Hepatic stellate cell (primary cell): Measurements from ENCODE around the gene DLG2.
"Not testable (repeated sequence)": the region's sequence is repeated elsewhere in the genome, so short reads cannot be mapped to it uniquely, and the experiment has no call there.

ENCODE experiments used
- DNase-seq: peaks from one replicate; pipeline ENCODE4 v3.0.0; 2011; ENCODE audit warnings: low spot score

The DLG2 gene

DNA sequence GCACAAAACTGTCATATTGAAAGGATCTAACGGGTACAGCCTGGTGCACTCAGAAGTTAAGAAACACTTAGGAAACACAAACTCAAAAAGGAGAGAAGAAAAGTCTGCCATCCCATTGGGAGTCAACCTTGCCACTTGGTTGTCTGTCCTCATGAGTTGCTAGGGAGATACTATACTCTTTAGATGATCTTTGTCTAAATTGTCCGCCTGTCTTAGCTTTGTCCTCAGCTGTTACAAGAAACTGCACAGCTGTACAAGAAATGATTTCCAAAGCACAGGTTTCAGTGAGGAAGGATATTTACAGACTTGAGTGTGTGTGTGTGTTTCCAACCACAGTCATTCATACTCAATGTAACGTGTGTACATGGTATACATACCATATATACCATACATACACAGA, 2171.8 kb downstream of the DLG2 start:
- DNase-seq, result no peak

DNA sequence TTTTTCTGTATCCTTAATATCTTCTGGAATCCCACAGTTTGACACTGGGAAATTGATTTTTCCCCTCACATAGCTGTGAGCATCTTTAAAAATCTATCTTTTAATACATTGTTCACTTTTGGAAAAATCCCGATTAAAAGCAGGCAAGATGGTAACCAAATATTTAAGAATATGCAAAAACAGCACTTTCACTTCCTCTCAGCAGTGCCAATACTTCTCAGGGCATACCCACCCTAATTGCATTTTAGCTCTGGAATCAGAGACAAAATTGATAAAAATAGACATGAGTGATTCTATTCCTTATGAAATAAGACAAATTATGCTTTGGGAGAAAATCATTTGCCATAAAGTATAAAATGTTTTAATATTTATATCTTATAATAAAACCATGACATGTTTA, 2172.5 kb downstream of the DLG2 start:
- DNase-seq, result no peak

DNA sequence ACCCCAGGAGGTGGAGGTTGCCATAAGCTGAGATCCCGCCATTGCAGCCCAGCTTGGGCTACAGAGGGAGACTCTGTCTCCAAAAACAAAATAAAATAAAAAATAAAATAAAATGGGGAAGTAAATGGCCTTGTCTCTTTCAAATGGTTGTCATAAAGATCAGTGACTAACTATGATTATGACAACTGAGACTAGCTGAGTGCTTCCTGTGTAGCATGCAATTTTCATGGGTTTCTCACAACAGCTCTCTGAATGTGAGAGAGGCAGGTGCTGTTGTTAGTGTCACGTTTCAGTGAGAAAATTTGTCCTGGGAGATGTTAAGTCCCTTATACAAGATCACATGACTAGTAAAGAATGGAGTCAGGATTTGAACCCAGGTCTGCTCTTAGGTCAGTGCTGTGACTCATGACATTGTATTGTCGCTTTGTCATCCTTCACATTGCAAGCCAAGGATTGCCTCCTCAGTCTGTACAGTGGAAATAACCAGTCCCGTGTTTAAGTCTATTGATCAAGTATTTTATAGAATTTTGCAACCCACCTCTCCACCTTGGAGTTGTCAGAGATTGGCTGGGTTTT, 2177.7 kb downstream of the DLG2 start:
- DNase-seq, result no peak

DNA sequence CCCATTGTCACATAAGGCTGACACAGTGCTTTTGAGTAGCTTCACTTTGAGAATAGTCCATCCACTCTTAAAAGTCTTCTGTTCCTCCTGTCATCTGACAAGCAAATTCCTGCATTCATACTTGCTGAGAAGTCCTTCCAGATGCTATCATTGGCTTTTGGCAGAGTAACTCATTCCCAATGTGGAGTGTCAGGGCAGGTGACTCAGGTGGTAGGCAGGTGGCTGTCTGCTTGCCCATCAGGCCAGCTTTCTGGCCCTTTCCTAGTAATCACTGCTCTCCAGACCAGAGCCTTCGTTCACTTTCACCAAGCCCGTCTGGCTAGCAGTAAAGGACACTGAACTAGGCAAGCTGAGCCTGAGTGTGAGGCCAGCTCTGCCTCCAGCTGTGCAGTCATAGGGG, 2178.5 kb downstream of the DLG2 start:
- no peak for DNase-seq

DNA sequence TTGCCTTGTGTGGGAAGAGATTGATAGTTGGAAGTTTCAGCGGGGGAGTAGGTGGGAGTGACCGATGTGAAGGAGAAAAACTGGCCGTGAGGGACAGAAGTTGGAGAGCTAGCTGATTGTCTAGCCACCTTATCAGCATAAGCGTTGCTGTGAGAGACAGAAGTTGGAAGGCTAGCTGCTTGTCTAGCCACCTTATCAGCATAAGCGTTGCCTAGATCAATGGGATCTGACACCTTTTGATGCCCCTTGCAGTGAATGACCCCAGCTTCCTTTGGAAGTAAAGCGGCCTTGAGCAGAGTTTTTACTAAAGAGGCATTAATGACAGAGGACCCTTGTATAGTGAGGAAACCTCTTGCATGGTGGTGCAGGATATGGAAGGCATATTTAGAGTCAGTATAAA, 2183.3 kb downstream of the DLG2 start:
- DNase-seq, result not testable (repeated sequence)

DNA sequence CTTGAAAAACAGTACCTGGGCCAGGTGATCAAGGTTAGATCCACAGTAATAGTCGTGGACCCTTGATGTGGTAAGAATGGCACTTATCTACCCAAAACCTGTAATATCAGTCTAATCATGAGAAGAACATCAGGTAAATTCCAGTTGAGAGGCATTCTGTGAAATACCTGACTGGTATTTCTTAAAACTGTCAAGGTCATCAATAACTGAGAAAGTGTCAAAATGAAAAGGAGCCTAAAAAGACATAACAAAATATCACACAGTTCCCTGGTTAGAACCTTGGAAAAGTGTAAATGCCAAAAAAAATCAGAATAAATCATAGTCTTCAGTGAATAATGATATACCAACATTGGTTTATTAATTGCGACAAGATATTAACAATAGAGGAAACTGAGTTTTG, 2185.5 kb downstream of the DLG2 start:
- DNase-seq, result no peak

DNA sequence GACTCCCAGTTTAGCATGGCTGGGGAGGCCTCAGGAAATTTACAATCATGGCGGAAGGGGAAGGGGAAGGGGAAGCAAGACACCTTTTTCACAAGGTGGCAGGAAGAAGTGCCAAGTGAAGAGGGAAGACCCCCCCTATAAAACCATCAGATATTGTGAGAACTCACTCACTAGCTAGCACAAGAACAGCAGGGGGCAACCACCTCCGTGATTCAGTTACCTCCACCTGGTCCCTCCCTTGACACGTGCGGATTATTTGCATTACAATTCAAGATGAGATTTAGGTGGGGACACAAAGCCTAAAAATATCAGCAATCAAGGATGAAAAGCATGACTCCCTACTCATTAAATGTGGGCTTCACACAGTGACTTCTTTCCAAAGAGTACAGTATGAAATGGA, 2186.0 kb downstream of the DLG2 start:
- DNase-seq, result no peak

DNA sequence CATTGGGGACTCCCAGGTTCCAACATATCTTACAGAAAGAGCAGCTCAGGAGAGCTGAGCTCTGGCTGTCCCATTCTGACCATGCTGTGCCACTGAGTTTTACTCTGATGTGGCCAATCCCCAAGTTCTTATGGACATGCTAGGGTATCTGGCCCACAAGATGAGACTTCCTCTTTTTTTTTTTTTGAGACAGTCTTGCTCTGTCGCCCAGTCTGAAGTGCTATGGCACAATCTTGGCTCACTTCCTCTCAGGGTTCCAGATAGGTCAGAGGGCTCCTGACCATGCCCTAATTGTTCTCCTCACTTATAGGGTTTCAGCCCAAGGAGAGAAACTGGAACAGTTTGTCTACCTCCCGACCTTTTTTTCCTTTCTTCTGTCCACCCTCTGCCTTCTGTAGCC, 2188.7 kb downstream of the DLG2 start:
- no peak for DNase-seq

DNA sequence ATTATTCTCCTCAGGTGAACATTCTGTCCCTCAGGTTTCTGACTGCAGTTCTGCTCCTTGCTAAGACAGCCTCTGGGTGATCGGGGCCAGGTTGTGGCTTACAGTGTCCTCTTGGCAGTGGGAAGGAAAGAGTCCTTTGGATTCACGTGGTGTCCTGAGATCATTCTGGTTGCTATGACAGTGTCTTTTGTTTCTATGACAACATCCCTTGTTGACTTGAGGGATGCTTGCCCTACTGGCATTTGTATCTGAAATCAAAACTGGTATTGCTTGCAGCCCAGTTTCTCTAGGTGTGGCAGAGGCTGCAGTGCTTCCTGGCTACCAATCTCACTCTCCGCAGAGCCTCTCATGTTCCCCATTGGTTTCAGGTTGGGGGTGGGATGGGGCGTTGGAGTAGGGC, 2189.2 kb downstream of the DLG2 start:
- no peak for DNase-seq

DNA sequence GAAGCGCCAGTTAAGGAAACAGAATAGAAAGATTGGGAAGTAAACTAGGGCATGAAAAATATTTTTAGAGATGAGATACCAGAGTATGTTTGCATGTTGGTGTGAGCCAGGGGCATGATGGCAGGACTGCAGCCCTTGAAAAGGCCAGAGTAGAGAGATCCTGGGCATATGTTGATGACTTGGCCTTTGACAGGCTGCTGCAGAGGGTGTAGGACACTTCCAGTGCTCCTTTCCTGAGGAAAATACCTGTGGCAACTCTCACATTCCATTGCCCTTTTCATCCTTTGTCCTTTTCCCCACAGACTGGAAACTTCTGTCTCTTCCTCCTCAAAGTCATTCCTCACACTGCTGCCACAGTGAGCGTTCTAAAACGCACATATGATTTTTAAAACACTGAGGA, 2190.3 kb downstream of the DLG2 start:
- no peak for DNase-seq

DNA sequence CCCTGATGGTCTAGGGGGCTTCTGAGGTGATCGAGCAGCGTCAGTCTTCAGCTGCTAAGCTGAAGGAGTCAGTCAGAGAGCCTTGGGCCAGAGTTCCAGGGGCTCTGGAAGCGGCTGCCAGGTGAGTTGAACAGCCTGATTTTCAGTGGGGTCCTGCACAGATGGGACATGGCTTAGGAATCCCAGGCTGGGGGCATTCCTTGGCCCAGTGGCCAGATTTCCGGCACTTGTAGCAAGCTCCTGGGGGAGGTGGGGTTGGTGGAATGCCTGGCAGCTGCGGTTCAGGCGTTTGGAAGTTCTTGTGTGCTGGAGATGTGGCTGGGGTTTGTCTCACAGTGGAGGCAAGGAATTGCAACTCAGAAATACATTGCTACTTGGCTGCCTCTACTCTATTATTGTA, 2192.3 kb downstream of the DLG2 start:
- not testable (repeated sequence) for DNase-seq

DNA sequence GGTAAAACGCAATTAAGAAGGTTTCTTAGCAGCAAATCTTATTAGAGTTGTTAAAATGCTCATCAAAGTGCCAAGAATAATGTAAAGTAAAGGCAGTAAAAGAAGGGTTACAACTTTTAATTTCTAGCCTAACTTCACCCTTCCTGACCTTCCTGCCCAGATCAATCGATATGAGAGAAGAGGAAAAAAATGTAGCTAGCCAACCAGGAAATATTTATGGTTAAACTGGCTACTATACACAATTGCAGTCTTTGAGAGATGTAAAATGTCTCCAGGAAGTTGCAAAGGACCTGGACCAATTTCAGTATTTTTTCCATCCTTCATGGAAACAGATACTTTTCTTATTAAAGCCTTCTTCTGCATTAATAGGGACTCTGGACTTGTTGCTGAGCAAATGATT, 2199.2 kb downstream of the DLG2 start:
- DNase-seq, result no peak

DNA sequence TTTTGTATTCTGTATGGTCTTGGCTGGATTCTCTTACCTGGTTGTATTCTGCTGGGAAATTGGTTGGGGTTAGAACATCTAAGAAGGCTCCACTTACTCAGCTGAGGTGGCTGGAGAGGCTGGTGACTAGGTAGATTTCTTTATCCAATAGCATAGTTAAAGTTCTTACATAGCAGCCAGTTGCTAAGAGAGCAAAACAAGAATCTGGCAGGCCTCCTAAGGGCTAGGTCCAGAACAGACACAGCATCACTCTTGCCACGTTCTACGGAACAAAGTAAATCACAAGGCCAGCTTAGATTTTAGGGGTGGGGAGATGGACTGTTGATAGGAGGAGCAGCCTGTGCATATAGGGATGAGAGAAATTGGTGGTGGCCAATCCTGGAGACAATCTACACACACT, 2199.6 kb downstream of the DLG2 start:
- DNase-seq, result no peak

DNA sequence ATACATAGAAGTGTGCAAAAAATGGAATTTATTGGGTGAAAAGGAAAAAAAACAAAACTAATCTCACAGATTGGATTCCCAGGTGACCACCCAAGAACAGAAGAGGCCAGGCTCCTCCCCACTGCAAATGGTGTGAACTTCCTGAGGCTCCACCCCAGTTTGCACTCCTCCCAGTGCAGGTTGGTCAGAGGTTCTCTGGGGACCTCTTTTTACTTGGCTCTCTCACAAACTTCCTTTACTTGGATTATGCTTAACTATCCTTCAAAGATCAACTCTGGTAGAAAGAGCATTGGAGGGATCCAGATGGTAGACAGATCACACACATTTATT, 2202.0 kb downstream of the DLG2 start:
- no peak for DNase-seq

DNA sequence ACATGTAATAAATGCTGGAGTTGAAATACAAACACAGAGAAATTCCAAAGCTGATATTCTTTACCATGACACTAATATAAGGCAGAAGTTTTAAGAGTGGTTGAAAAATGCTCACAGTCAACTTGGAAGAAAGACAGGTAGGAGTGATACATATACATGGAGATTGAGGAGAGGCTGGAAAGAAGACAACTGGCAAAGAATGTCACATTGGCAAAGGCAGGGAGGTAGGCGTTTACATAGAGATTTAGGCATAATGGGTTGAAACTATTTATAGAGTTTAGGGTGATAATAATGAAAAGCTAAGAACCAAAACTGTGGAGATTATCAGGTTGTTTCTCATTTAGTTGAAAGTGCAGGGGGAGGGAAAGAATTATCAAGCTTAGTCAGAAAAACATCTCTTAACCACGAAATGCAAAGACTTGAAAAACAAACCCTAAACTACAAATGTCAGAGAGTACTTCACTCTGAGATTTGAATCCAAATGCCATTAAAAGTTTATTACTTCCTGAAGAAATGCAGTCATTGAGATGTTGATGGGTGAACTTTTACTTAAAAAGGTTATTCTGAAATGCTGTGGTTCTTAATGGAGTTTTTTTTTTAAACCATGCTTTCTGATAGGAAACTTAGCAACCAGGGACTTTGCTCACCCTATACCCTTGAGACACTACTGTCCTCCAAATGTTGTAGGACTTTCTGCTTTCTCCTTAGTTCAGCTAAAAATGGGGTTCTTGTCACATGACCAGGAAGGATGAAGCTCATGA, 2202.6 kb downstream of the DLG2 start:
- DNase-seq, result no peak

DNA sequence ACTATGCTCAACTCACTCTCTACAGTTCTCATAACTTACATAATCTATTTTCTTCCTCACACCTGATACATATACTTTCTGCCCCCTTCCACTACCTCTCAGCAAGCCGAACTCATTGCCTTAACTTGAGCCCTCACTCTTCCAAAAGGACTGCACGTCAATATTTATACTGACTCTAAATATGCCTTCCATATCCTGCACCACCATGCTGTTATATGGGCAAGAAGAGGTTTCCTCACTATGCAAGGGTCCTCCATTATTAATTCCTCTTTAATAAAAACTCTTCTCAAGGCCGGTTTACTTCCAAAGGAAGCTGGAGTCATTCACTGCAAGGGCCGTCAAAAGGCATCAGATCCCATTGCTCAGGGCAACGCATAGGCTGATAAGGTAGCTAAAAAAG, 2204.5 kb downstream of the DLG2 start:
- DNase-seq, result not testable (repeated sequence)

DNA sequence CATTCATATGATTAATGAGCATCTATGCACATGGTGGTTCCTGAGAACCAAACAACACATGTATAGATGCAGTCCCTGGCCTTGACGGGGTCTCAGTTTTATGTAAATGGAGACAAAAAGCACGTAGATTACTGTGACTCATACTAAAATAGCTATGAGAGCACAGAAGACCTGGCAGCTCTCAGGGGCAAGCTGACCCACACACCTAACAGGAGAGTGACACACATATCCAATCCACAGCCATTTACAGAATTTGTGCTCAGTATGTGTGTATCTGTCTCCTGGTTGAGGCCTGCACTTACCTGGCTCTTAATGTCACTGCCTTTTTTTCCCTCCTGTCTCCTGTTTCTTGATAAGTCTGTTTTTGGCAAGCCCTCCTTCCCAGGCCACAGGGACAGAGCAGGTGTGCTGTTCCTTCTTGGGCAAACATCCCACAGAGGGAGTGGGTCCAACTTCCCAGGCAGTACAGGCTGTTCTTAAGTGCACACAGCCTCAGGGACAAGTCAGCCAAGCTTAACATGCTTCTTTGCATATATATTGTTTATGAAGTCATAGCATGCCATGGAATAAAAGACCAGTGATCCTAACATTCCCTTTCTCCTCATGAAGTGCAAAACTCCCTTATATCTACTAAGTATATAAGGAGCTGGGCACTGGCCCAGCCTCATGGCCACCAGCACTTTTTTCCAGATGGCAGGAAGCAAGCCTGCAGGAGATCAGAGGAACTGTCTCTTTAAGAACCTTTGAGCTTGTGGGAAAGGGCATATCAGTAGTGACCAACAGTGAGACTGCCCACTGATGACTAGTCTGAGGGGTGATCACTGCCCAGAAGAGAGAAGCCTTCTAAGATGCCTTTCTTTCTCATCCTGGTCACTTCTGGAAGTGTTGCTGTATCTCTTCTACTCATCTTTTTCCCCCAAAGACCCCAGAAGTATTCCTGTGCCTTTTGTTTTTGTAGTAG, 2216.3 kb downstream of the DLG2 start:
- no peak for DNase-seq

DNA sequence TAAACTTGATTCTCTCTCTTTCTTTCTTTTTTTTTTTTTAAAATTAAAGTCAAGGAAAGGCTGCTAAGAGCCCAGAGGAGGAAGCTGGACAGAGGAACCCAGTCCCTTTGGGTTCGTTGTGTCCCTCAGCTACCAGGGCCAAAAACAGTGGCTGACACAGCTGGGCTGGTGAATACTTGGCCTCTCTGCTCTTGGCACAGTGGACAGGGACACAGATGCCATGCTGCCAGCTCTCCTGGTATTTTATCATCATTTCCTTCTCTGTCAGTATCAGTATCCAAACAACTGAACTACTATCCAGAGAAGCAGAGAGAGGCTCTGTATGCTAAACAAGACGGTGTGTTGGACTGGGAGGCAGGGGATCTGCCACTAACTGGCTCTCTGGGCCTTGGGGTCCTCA, 2217.3 kb downstream of the DLG2 start:
- no peak for DNase-seq

DNA sequence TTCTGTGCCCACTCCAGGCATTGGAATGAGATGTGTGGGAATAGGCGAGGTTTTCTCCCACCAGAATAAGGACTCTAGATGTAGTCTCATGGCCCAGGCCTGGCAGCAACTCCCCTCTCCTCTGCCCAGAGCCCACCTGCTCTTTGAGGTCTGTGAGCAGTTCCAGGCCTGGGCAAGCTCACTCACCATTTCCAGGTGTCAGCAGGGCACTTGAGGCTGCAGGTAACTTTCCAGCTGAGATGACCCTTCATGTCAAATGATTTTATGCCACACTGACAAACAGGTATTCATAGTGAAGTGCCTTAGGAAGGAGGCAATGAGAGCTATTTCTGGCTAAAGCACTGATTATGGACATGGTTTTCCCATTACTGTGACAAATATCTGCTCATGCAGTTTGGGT, 2217.7 kb downstream of the DLG2 start:
- DNase-seq, result no peak

DNA sequence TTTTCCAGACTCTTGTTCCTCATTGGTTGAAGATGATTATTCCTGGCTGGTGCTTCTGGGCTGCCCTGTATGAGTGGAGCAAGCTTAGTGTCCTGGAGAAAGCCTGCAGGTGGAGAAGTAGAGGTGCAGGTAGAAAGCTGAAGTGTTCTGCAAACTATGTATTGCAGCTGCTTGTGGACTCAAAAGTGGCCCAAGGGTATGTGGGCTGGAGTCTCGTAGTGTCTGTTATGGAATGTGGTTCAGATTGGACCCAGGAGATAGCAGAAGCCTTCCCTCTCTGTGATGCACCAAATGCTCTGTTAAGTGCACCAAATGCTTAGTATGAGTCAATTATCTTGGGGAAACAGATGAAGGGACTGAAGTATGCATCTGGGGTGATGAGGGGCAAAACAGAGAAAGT, 2218.2 kb downstream of the DLG2 start:
- DNase-seq, result no peak
